Posterior vena cava (tissue), 2 donors: ENCODE data around the gene ZNRF3. TPM values are rescaled to one million over a fixed set of nuclear protein-coding genes. Genes with fewer than 3 reads are reported as not detected.
"Not testable (repeated sequence)": the region's sequence is repeated elsewhere in the genome, so short reads cannot be mapped to it uniquely, and the experiment has no call there.

Experiments
- DNase-seq: peaks from one replicate; pipeline ENCODE4 v3.0.0-alpha.2; 2020; ENCODE audit warnings: low spot score
- intact Hi-C, 2 donors: fragments of 100-400 bp; cut with DNase I; formaldehyde crosslinking; loops; one replicate each; pipeline versions ENCODE4 v1.14.1 to v1.14.2; 2022 to 2023
- long read RNA-seq, 2 donors: library from polyadenylated mRNA; unstranded; transcript quantifications; one replicate each; pipeline ENCODE4 v2.0.0, GENCODE V29; 2020 to 2021
- total RNA-seq, 2 donors: library from RNA; stranded (reverse); fragmentation: NEBNext Ultra II Directional; extraction: Animal tissue kit (Norgen Biotek cat#: 25700); gene quantifications; one replicate each; pipeline ENCODE4 v1.2.1, GENCODE V29; 2021
- donor health status: DM: yes; HTN: yes; CAD: no.
- donor health status: DM: yes; HTN: yes; CAD: no.

ZNRF3 gene
- 1 to 10 TPM; 7.5 to 8.5 TPM for total RNA-seq
- long read RNA-seq, donor 1, full-length matches to known transcripts = 2 of 10 reads
- long read RNA-seq, donor 1, partial matches to known transcripts = 6 of 10 reads
- long read RNA-seq, donor 1, other reads (novel, unspliced or antisense) = 2 of 10 reads
- long read RNA-seq, donor 2, full-length matches to known transcripts = 2 of 35 reads
- long read RNA-seq, donor 2, partial matches to known transcripts = 25 of 35 reads
- long read RNA-seq, donor 2, other reads (novel, unspliced or antisense) = 8 of 35 reads

GRCh38 chr22:28882878-28883656, at the start of gene ZNRF3:
ZNRF3 (plus strand) TSS chr22:28883572; CDS start chr22:28883767, 195 bp downstream.
- intact Hi-C loops = loop anchor here in 1 of 2 donors (10.0 kb wide), 1 partner anchor 72 kb away; no protein-coding TSS in a partner anchor

GRCh38 chr22:28835630-28836189, 47.7 kb upstream of the ZNRF3 start:
- DNase-seq = no peak
- intact Hi-C loops = loop anchor here in 1 of 2 donors (10.0 kb wide), 1 partner anchor 781 kb away; no protein-coding TSS in a partner anchor

More at GRCh38 chr22:28882878-28883656, at the start of gene ZNRF3:
- peak; percentile 98 for DNase-seq

GRCh38 chr22:28837640-28838039, 45.7 kb upstream of the ZNRF3 start:
- intact Hi-C loops = loop anchor here in 1 of 2 donors (10.0 kb wide), 1 partner anchor 783 kb away; no protein-coding TSS in a partner anchor
- no peak for DNase-seq

- no peak for DNase-seq
- intact Hi-C loops = loop anchor here in 1 of 2 donors (10.0 kb wide), 1 partner anchor 784 kb away; no protein-coding TSS in a partner anchor
Measured at GRCh38 chr22:28838971-28839370, 44.4 kb upstream of the ZNRF3 start.

- intact Hi-C loops = no loop called here
- no peak for DNase-seq
Measured at GRCh38 chr22:28841111-28841510, 42.3 kb upstream of the ZNRF3 start.

- intact Hi-C loops = no loop called here
- no peak for DNase-seq
Measured at GRCh38 chr22:28843633-28844032, 39.7 kb upstream of the ZNRF3 start.

- DNase-seq, intact Hi-C loops: not testable (repeated sequence)
Measured at GRCh38 chr22:28844277-28844676, 39.1 kb upstream of the ZNRF3 start.

- no peak for DNase-seq
Measured at GRCh38 chr22:28846994-28847393, 36.4 kb upstream of the ZNRF3 start.

GRCh38 chr22:28855355-28856094, 27.8 kb upstream of the ZNRF3 start:
- DNase-seq = no peak
- intact Hi-C loops = loop anchor here (2.0 to 10.0 kb wide), 5 partner anchors 187 to 849 kb away; no protein-coding TSS in a partner anchor

More at GRCh38 chr22:28846994-28847393, 36.4 kb upstream of the ZNRF3 start:
- intact Hi-C loops = no loop called here

GRCh38 chr22:28856095-28856455, 27.3 kb upstream of the ZNRF3 start:
- intact Hi-C loops = loop anchor here (2.0 to 10.0 kb wide), 5 partner anchors 187 to 849 kb away; no protein-coding TSS in a partner anchor
- DNase-seq = no peak

GRCh38 chr22:28857288-28857687, 26.1 kb upstream of the ZNRF3 start:
- no peak for DNase-seq
- intact Hi-C loops = loop anchor here (2.0 to 10.0 kb wide), 5 partner anchors 186 to 848 kb away; no protein-coding TSS in a partner anchor

GRCh38 chr22:28864878-28865596, 18.3 kb upstream of the ZNRF3 start:
- intact Hi-C loops = loop anchor here in 1 of 2 donors (5.0 kb wide), 1 partner anchor 182 kb away; no protein-coding TSS in a partner anchor
- DNase-seq = no peak

GRCh38 chr22:28867191-28867590, 16.2 kb upstream of the ZNRF3 start:
- intact Hi-C loops = loop anchor here in 1 of 2 donors (5.0 kb wide), 1 partner anchor 180 kb away; no protein-coding TSS in a partner anchor
- no peak for DNase-seq

- not testable (repeated sequence) for DNase-seq
- intact Hi-C loops = loop anchor here in 1 of 2 donors (5.0 kb wide), 1 partner anchor 179 kb away; no protein-coding TSS in a partner anchor
Measured at GRCh38 chr22:28868389-28868788, 15.0 kb upstream of the ZNRF3 start.

GRCh38 chr22:28869736-28870135, 13.6 kb upstream of the ZNRF3 start:
- no peak for DNase-seq
- intact Hi-C loops = loop anchor here in 1 of 2 donors (5.0 kb wide), 1 partner anchor 178 kb away; no protein-coding TSS in a partner anchor

- no peak for DNase-seq
- intact Hi-C loops = no loop called here
Measured at GRCh38 chr22:28873183-28873963, 10.0 kb upstream of the ZNRF3 start.

GRCh38 chr22:28874061-28874460, 9.3 kb upstream of the ZNRF3 start:
- no peak for DNase-seq
- intact Hi-C loops = no loop called here
